A673 (cell line): ENCODE measurements around the gene UNC45A. TPM values are rescaled to one million over a fixed set of nuclear protein-coding genes. Genes with fewer than 3 reads are reported as not detected.

ENCODE experiments used
- BruUV-seq: library from RNA; stranded (reverse); fragments of 400-500 nt; replicated peaks from 2 replicates; lab custom pipeline; 2021; lab: Mats Ljungman, UMichigan
- CTCF ChIA-PET: fragments of 300-600 bp; sonication (Branson Sonifier 250); formaldehyde crosslinking; loops from one replicate; lab custom pipeline; 2022; ENCODE audit warnings: antibody characterized with exemption; lab: Charles Lee
- POLR2A ChIA-PET: fragments of 300-600 bp; sonication (Branson Sonifier 250); formaldehyde crosslinking; loops from one replicate; lab custom pipeline; 2022; ENCODE audit warnings: antibody characterized with exemption; ENCODE audit not compliant: low non-redundant PET; lab: Charles Lee
- DNase-seq: peaks from one replicate; pipeline ENCODE4 v3.0.0-alpha.2; 2015; ENCODE audit warnings: low spot score
- H3K27ac ChIP-seq: fragments of 200-600 bp; sonication (generic); 2 replicates; pipeline ENCODE4 v1.5.1; 2016; ENCODE audit warnings: mixed run types, low read depth, mild to moderate bottlenecking, mixed read lengths, antibody characterized with exemption, low read length; ENCODE audit not compliant: poor library complexity, severe bottlenecking
- H3K27me3 ChIP-seq: fragments of 200-600 bp; sonication (generic); replicated peaks from 2 replicates; pipeline ENCODE4 v1.6.1; 2017; ENCODE audit warnings: mixed run types, low read depth, mild to moderate bottlenecking, mixed read lengths, antibody characterized with exemption, low read length; ENCODE audit not compliant: insufficient read depth, poor library complexity
- H3K36me3 ChIP-seq: fragments of 200-600 bp; sonication (generic); 2 replicates; pipeline ENCODE4 v1.6.1; 2016; ENCODE audit warnings: mixed run types, mild to moderate bottlenecking, mixed read lengths, antibody characterized with exemption, low read length; ENCODE audit not compliant: insufficient read depth, poor library complexity, severe bottlenecking
- H3K4me1 ChIP-seq: fragments of 200-600 bp; sonication (generic); 2 replicates; pipeline ENCODE4 v1.6.1; 2017; ENCODE audit warnings: mixed run types, mild to moderate bottlenecking, mixed read lengths, antibody characterized with exemption, low read length; ENCODE audit not compliant: insufficient read depth, poor library complexity, severe bottlenecking
- H3K4me3 ChIP-seq: fragments of 200-600 bp; sonication (generic); 2 replicates; pipeline ENCODE4 v1.5.1; 2016; ENCODE audit warnings: low read depth, mixed run types, mild to moderate bottlenecking, mixed read lengths, low read length; ENCODE audit not compliant: poor library complexity, severe bottlenecking
- H3K9me3 ChIP-seq: fragments of 200-600 bp; sonication (generic); 2 replicates; pipeline ENCODE4 v1.6.1; 2016; ENCODE audit warnings: mixed run types, low read depth, mild to moderate bottlenecking, mixed read lengths, antibody characterized with exemption, low read length; ENCODE audit not compliant: poor library complexity, severe bottlenecking
- CTCF ChIP-seq: fragments of 300-800, 200-600 bp; sonication (generic); conservative IDR thresholded peaks from 2 replicates; pipeline ENCODE4 v1.5.1; 2017; ENCODE audit warnings: low read depth, mild to moderate bottlenecking, antibody characterized with exemption, low read length, moderate library complexity, mixed read lengths
- EZH2 ChIP-seq: fragments of 200-600 bp; sonication (generic); IDR thresholded peaks from 2 replicates; pipeline ENCODE4 v1.6.1; 2017; ENCODE audit warnings: borderline replicate concordance, low read depth, mild to moderate bottlenecking, mixed read lengths, antibody characterized with exemption, low read length; ENCODE audit not compliant: poor library complexity, severe bottlenecking
- intact Hi-C: fragments of 100-400 bp; cut with micrococcal nuclease; formaldehyde crosslinking; loops from one replicate; pipeline ENCODE4 v1.10.0; 2022; ENCODE audit not compliant: unreplicated experiment
- total RNA-seq: library from RNA; stranded (reverse); gene quantifications from 2 replicates; pipeline ENCODE4 v1.2.3, GENCODE V29; 2021

Gene UNC45A
- total RNA-seq, 1 experiment from 2014 or later = 74.4 TPM

- TF ChIP-seq CTCF = no peak
- no peak for TF ChIP-seq EZH2
- H3K27me3 ChIP-seq = no peaks in the 10 kb centered on the region
- H3K4me1 ChIP-seq = peaks cover 26% of the 10 kb centered on the region
- intact Hi-C loops = loop anchor here (5.0 to 10.0 kb wide), 2 partner anchors 286 to 788 kb away; no protein-coding TSS in a partner anchor
- ChIA-PET POLR2A (interaction anchor here (0.7 kb wide), 1 partner anchor 627 kb away, joined by 3 read pairs; no protein-coding TSS in a partner anchor), CTCF (interaction anchor here (1.2 to 2.9 kb wide), 5 partner anchors 21 to 285 kb away, joined by 3 to 9 read pairs (median 6); partner anchors contain the start of genes MAN2A2 and RCCD1)
- H3K36me3 ChIP-seq = peaks cover 2% of the 10 kb centered on the region
- H3K27ac ChIP-seq = no peak overlapping the region
- DNase-seq = no peak
- BruUV-seq = no TSS peak
- H3K9me3 ChIP-seq = no peaks in the 10 kb centered on the region
- H3K4me3 ChIP-seq = no peak overlapping the region
Measured at GRCh38 chr15:90933301-90933700, 1.8 kb upstream of the UNC45A start.

- peak overlapping the region; percentile 82 for H3K27ac ChIP-seq
- POLR2A ChIA-PET = interaction anchor here (0.6 kb wide), 1 partner anchor 23 kb away, joined by 3 read pairs; no protein-coding TSS in a partner anchor
Measured at GRCh38 chr15:90934256-90934948, 683 bp upstream of the UNC45A start.

More at GRCh38 chr15:90934256-90934948, 683 bp upstream of the UNC45A start:
- peak overlapping the region; percentile 71 for H3K4me3 ChIP-seq
- DNase-seq = peak; percentile 91
- BruUV-seq = no TSS peak
- CTCF ChIA-PET = interaction anchor here (0.5 to 1.8 kb wide), 8 partner anchors 15 to 460 kb away, joined by 4 to 21 read pairs (median 7); partner anchors contain the start of gene RCCD1
- no peaks in the 10 kb centered on the region for H3K27me3 ChIP-seq
- H3K9me3 ChIP-seq = no peaks in the 10 kb centered on the region
- peaks cover 25% of the 10 kb centered on the region for H3K4me1 ChIP-seq
- intact Hi-C loops = loop anchor here (5.0 to 10.0 kb wide), 2 partner anchors 287 to 790 kb away; no protein-coding TSS in a partner anchor
- H3K36me3 ChIP-seq = peaks cover 9% of the 10 kb centered on the region
- TF ChIP-seq CTCF = peak; percentile 97
- no peak for TF ChIP-seq EZH2
